WTC11 (cell line): ENCODE measurements around the gene SORT1. TPM values are rescaled to one million over a fixed set of nuclear protein-coding genes. Genes with fewer than 3 reads are reported as not detected.

Experiments
- ATAC-seq: fragments of 200-7000 bp; cut with Tn5 transposase; 2 replicates; pipeline ENCODE4 v1.10.0; 2021; ENCODE audit warnings: mild to moderate bottlenecking, moderate library complexity
- CTCF ChIA-PET: fragments of 300-600 bp; sonication (Branson Sonifier 250); formaldehyde crosslinking; loops from one replicate; lab custom pipeline; 2021; ENCODE audit warnings: antibody characterized with exemption; lab: Charles Lee
- POLR2A ChIA-PET: fragments of 350-600 bp; sonication (Branson Sonifier 250); formaldehyde crosslinking; loops from one replicate; lab custom pipeline; 2021; ENCODE audit warnings: antibody characterized with exemption; lab: Charles Lee
- DNase-seq: peaks from one replicate; pipeline ENCODE4 v3.0.0; 2021; ENCODE audit warnings: low spot score
- H3K27ac Mint-ChIP-seq: 2 replicates; pipeline ENCODE4 v1.8.0; 2021; ENCODE audit warnings: mixed read lengths
- H3K27me3 Mint-ChIP-seq: 2 replicates; pipeline ENCODE4 v1.8.0; 2021; ENCODE audit warnings: low read depth, mild to moderate bottlenecking, moderate library complexity, mixed read lengths
- H3K36me3 Mint-ChIP-seq: 2 replicates; pipeline ENCODE4 v1.8.0; 2021; ENCODE audit warnings: mixed read lengths
- H3K4me1 Mint-ChIP-seq: 2 replicates; pipeline ENCODE4 v1.8.0; 2022; ENCODE audit warnings: mixed read lengths
- H3K4me3 Mint-ChIP-seq: 2 replicates; pipeline ENCODE4 v1.8.0; 2021; ENCODE audit warnings: mild to moderate bottlenecking, moderate library complexity, mixed read lengths
- H3K9me3 Mint-ChIP-seq: 2 replicates; pipeline ENCODE4 v1.8.0; 2021; ENCODE audit warnings: mixed read lengths
- ARID4B ChIP-seq: sonication (generic); formaldehyde crosslinking; IDR thresholded peaks from 2 replicates; pipeline ENCODE4 v1.8.0; 2023; ENCODE audit warnings: missing genetic modification reagents, mild to moderate bottlenecking, borderline replicate concordance
- ATF1 ChIP-seq: sonication (generic); formaldehyde crosslinking; IDR thresholded peaks from 2 replicates; pipeline ENCODE4 v1.8.1; 2023; ENCODE audit warnings: mild to moderate bottlenecking, moderate library complexity, missing genetic modification reagents
- ATF6 ChIP-seq: sonication (generic); formaldehyde crosslinking; IDR thresholded peaks from 2 replicates; pipeline ENCODE4 v1.8.1; 2023; ENCODE audit warnings: mild to moderate bottlenecking, missing genetic modification reagents
- CDX4 ChIP-seq: fragments of 250-450 bp; sonication (Bioruptor Pico); IDR thresholded peaks from 2 replicates; pipeline ENCODE4 v1.9.0; 2021; ENCODE audit warnings: moderate library complexity, mild to moderate bottlenecking, inconsistent platforms, borderline replicate concordance
- CREM ChIP-seq: sonication (generic); formaldehyde crosslinking; IDR thresholded peaks from 2 replicates; pipeline ENCODE4 v1.8.1; 2022; ENCODE audit warnings: mild to moderate bottlenecking, missing genetic modification reagents, moderate library complexity
- E2F1 ChIP-seq: sonication (generic); formaldehyde crosslinking; IDR thresholded peaks from 2 replicates; pipeline ENCODE4 v1.8.0; 2022; ENCODE audit warnings: mild to moderate bottlenecking, missing genetic modification reagents
- EMX1 ChIP-seq: fragments of 250-450 bp; sonication (Bioruptor Pico); IDR thresholded peaks from 2 replicates; pipeline ENCODE4 v1.8.0; 2021; ENCODE audit warnings: mild to moderate bottlenecking
- GRHL2 ChIP-seq: fragments of 250-450 bp; sonication (Bioruptor Pico); IDR thresholded peaks from 2 replicates; pipeline ENCODE4 v1.8.0; 2022; ENCODE audit warnings: mild to moderate bottlenecking, moderate library complexity; ENCODE audit not compliant: insufficient replicate concordance, severe bottlenecking
- GTF2I ChIP-seq: fragments of 250-450 bp; sonication (Bioruptor Pico); conservative IDR thresholded peaks from 2 replicates; pipeline ENCODE4 v1.4.0; 2021; ENCODE audit warnings: mild to moderate bottlenecking
- JUN ChIP-seq: sonication (generic); formaldehyde crosslinking; IDR thresholded peaks from 2 replicates; pipeline ENCODE4 v1.8.0; 2023; ENCODE audit warnings: mild to moderate bottlenecking, missing genetic modification reagents
- PREB ChIP-seq: sonication (generic); formaldehyde crosslinking; IDR thresholded peaks from 2 replicates; pipeline ENCODE4 v1.8.1; 2022; ENCODE audit warnings: mild to moderate bottlenecking, missing genetic modification reagents, moderate library complexity, borderline replicate concordance
- RELA ChIP-seq: sonication (generic); formaldehyde crosslinking; IDR thresholded peaks from 2 replicates; pipeline ENCODE4 v1.8.1; 2022; ENCODE audit warnings: missing genetic modification reagents, mild to moderate bottlenecking, borderline replicate concordance
- RORB ChIP-seq: fragments of 250-450 bp; sonication (Bioruptor Pico); IDR thresholded peaks from 2 replicates; pipeline ENCODE4 v1.9.0; 2021; ENCODE audit warnings: mild to moderate bottlenecking
- SMAD4 ChIP-seq: sonication (generic); formaldehyde crosslinking; IDR thresholded peaks from 2 replicates; pipeline ENCODE4 v1.8.0; 2022; ENCODE audit warnings: mild to moderate bottlenecking, missing genetic modification reagents
- TEAD4 ChIP-seq: sonication (generic); formaldehyde crosslinking; IDR thresholded peaks from 2 replicates; pipeline ENCODE4 v1.8.0; 2022; ENCODE audit warnings: mild to moderate bottlenecking, missing genetic modification reagents
- USF2 ChIP-seq: sonication (generic); formaldehyde crosslinking; IDR thresholded peaks from 2 replicates; pipeline ENCODE4 v1.8.1; 2023; ENCODE audit warnings: mild to moderate bottlenecking, missing genetic modification reagents, moderate library complexity
- ZNF317 ChIP-seq: sonication (generic); formaldehyde crosslinking; IDR thresholded peaks from 2 replicates; pipeline ENCODE4 v1.8.1; 2023; ENCODE audit warnings: low read depth, mild to moderate bottlenecking, moderate library complexity, missing genetic modification reagents, borderline replicate concordance
- ZNF671 ChIP-seq: fragments of 250-450 bp; sonication (Bioruptor Pico); IDR thresholded peaks from 2 replicates; pipeline ENCODE4 v1.8.0; 2021; ENCODE audit warnings: mild to moderate bottlenecking
- total RNA-seq: library from RNA; stranded (reverse); gene quantifications from 3 replicates; pipeline ENCODE4 v1.2.3, GENCODE V29; 2021

The SORT1 gene
- total RNA-seq, 1 experiment from 2014 or later, result 55.9 TPM

- ChIA-PET POLR2A (no interaction called here), CTCF (interaction anchor here (1.9 kb wide), 1 partner anchor 8 kb away, joined by 6 read pairs; no protein-coding TSS in a partner anchor)
- H3K4me3 Mint-ChIP-seq, result no peak overlapping the region
- ATAC-seq (no peak), DNase-seq (no peak)
- H3K36me3 Mint-ChIP-seq, result peaks cover 9% of the 10 kb centered on the region
- no peaks in the 10 kb centered on the region for H3K27me3 Mint-ChIP-seq
- H3K4me1 Mint-ChIP-seq, result peaks cover 24% of the 10 kb centered on the region
- no peak overlapping the region for H3K27ac Mint-ChIP-seq
- TF ChIP-seq ATF6 (CRISPR knock-in tag) (no peak), RORB (CRISPR knock-in tag) (no peak), CDX4 (CRISPR knock-in tag) (no peak)
- TF ChIP-seq, all 79 proteins: peak for 0
- H3K9me3 Mint-ChIP-seq, result no peaks in the 10 kb centered on the region
Measured at GRCh38 chr1:109272021-109272799, 125.5 kb downstream of the SORT1 start.

- Mint-ChIP-seq H3K4me1 (peaks cover 22% of the 10 kb centered on the region), H3K4me3 (no peak overlapping the region), H3K9me3 (no peaks in the 10 kb centered on the region), H3K27ac (no peak overlapping the region; the same call in 1 of the 2 replicates), H3K27me3 (no peaks in the 10 kb centered on the region), H3K36me3 (peaks cover 9% of the 10 kb centered on the region)
- DNase-seq, result no peak
- ChIA-PET CTCF (no interaction called here), POLR2A (no interaction called here)
- TF ChIP-seq CREM (CRISPR knock-in tag), result no peak
- no peak for TF ChIP-seq USF2
- TF ChIP-seq ARID4B (CRISPR knock-in tag), result no peak
- no peak for TF ChIP-seq GRHL2 (CRISPR knock-in tag)
- TF ChIP-seq ATF1 (CRISPR knock-in tag), result no peak
- TF ChIP-seq GTF2I (CRISPR knock-in tag), result no peak
- no peak for TF ChIP-seq PREB (CRISPR knock-in tag)
- no peak for TF ChIP-seq RELA
- no peak for TF ChIP-seq JUN (CRISPR knock-in tag)
- TF ChIP-seq ZNF671 (CRISPR knock-in tag), result no peak
- no peak for TF ChIP-seq SMAD4 (CRISPR knock-in tag)
- TF ChIP-seq ZNF317 (CRISPR knock-in tag), result no peak
- TF ChIP-seq TEAD4 (CRISPR knock-in tag), result no peak
- no peak for TF ChIP-seq EMX1 (CRISPR knock-in tag)
- TF ChIP-seq E2F1 (CRISPR knock-in tag), result no peak
- no peak for ATAC-seq
Measured at GRCh38 chr1:109271458-109271857, 126.3 kb downstream of the SORT1 start.
